IPS-15b (cell line): ENCODE measurements around the gene WDR33.

Experiments used
- H3K27me3 ChIP-seq: one replicate; pipeline ENCODE4 v1.6.1; 2013; ENCODE audit warnings: low read length; ENCODE audit not compliant: control insufficient read depth, insufficient read depth
- H3K36me3 ChIP-seq: one replicate; pipeline ENCODE4 v1.6.1; 2013; ENCODE audit warnings: low read length; ENCODE audit not compliant: control insufficient read depth, insufficient read depth
- H3K4me1 ChIP-seq: one replicate; pipeline ENCODE4 v1.6.1; 2013; ENCODE audit warnings: mild to moderate bottlenecking, low read length; ENCODE audit not compliant: control insufficient read depth, insufficient read depth
- H3K4me3 ChIP-seq: one replicate; pipeline ENCODE4 v1.5.1; 2013; ENCODE audit warnings: low read depth, low read length
- H3K9ac ChIP-seq: one replicate; pipeline ENCODE4 v1.6.1; 2013; ENCODE audit warnings: low read depth, mild to moderate bottlenecking, low read length
- H3K9me3 ChIP-seq: one replicate; pipeline ENCODE4 v1.6.1; 2013; ENCODE audit warnings: mild to moderate bottlenecking, low read length; ENCODE audit not compliant: control insufficient read depth, insufficient read depth

The WDR33 gene

DNA sequence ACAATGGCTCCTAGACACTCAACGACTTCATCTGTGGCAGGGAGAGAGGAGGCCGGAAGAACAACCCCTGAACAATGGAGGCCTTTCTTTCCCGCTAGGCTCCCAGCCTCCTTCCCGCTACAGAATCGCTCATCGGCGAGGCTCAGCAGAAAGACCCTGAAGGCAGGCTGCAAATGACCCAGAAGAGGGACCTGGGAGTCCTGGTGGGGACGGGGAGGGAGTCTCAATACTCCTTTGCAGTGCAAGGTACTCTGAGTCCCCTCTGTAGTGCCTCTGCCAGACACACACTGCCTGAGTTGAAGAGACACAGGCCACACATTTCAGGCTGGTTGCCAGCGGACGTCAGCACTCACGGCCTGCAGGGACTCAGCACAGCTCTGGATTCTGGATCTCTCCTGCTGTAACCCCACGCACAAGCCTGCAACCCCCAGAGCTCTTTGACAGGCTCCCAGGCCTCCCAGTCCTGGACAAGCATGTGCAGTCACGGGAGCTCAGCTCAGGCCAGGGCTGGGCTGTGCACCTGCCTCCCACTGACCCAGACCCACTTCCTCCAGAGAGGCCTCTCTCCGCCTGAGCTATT is 158.9 kb downstream of the WDR33 start:
- Histone ChIP-seq H3K27me3 (no peaks in the 10 kb centered on the region), H3K36me3 (no peaks in the 10 kb centered on the region), H3K4me1 (no peaks in the 10 kb centered on the region), H3K9ac (no peak overlapping the region), H3K4me3 (no peak overlapping the region), H3K9me3 (no peaks in the 10 kb centered on the region)

GRCh38 chr2:127651381-127651809 is 159.6 kb downstream of the WDR33 start:
- no peaks in the 10 kb centered on the region for H3K36me3 ChIP-seq
- H3K27me3 ChIP-seq = no peaks in the 10 kb centered on the region
- H3K9me3 ChIP-seq = no peaks in the 10 kb centered on the region
- H3K9ac ChIP-seq = no peak overlapping the region
- no peak overlapping the region for H3K4me3 ChIP-seq
- H3K4me1 ChIP-seq = no peaks in the 10 kb centered on the region
